GM23338 (cell line): ENCODE data around the gene AGER. TPM values are rescaled to one million over a fixed set of nuclear protein-coding genes. Genes with fewer than 3 reads are reported as not detected.
A peak's percentile ranks its signal among the peaks of the same experiment; 100 is the strongest.

ENCODE experiments used
- ATAC-seq: fragments of 200-7000 bp; cut with Tn5 transposase; 3 replicates; pipeline ENCODE4 v1.9.1; 2020
- DNase-seq: peaks from one replicate; pipeline ENCODE4 v3.0.0-alpha.2; 2015; ENCODE audit warnings: low spot score
- H2AFZ ChIP-seq: fragments of 200-600 bp; sonication (generic); 2 replicates; pipeline ENCODE4 v1.8.0; 2016; ENCODE audit warnings: antibody characterized with exemption, mild to moderate bottlenecking, moderate library complexity
- H3F3A ChIP-seq: fragments of 200-600 bp; sonication (generic); replicated peaks from 2 replicates; pipeline ENCODE4 v1.8.0; 2017; ENCODE audit warnings: antibody characterized with exemption, mixed run types, low read depth
- H3K27ac ChIP-seq: fragments of 200-600 bp; sonication (generic); 2 replicates; pipeline ENCODE4 v1.6.1; 2016; ENCODE audit warnings: low read depth
- H3K27me3 ChIP-seq: fragments of 200-600 bp; sonication (generic); 2 replicates; pipeline ENCODE4 v1.8.0; 2016; ENCODE audit warnings: mild to moderate bottlenecking, mixed run types, moderate library complexity; ENCODE audit not compliant: insufficient read depth
- H3K36me3 ChIP-seq: fragments of 200-600 bp; sonication (generic); 2 replicates; pipeline ENCODE4 v1.8.0; 2016; ENCODE audit warnings: mild to moderate bottlenecking; ENCODE audit not compliant: insufficient read depth
- H3K4me1 ChIP-seq: fragments of 200-600 bp; sonication (generic); 2 replicates; pipeline ENCODE4 v1.8.0; 2016; ENCODE audit warnings: mild to moderate bottlenecking, moderate library complexity; ENCODE audit not compliant: insufficient read depth
- H3K4me2 ChIP-seq: fragments of 200-600 bp; sonication (generic); 2 replicates; pipeline ENCODE4 v1.7.1; 2017; ENCODE audit warnings: mixed run types
- H3K4me3 ChIP-seq: fragments of 200-600 bp; sonication (generic); 2 replicates; pipeline ENCODE4 v1.6.1; 2016; ENCODE audit warnings: mixed run types
- H3K79me2 ChIP-seq: fragments of 200-600 bp; sonication (generic); replicated peaks from 2 replicates; pipeline ENCODE4 v1.8.0; 2017; ENCODE audit warnings: mild to moderate bottlenecking; ENCODE audit not compliant: insufficient read depth
- H3K9me2 ChIP-seq: fragments of 200-600 bp; sonication (generic); 2 replicates; pipeline ENCODE4 v1.8.0; 2017; ENCODE audit not compliant: insufficient read depth
- H4K20me1 ChIP-seq: fragments of 200-600 bp; sonication (generic); replicated peaks from 2 replicates; pipeline ENCODE4 v1.8.0; 2017; ENCODE audit warnings: mild to moderate bottlenecking; ENCODE audit not compliant: insufficient read depth
- H3K27ac Mint-ChIP-seq: 2 replicates; pipeline ENCODE4 v1.8.0; 2020; ENCODE audit warnings: inconsistent platforms, mild to moderate bottlenecking, moderate library complexity, mixed read lengths
- H3K27me3 Mint-ChIP-seq: 3 replicates; pipeline ENCODE4 v1.8.0; 2022; ENCODE audit warnings: low read depth, mild to moderate bottlenecking, moderate library complexity, mixed read lengths, inconsistent platforms; ENCODE audit not compliant: insufficient read depth, poor library complexity
- H3K36me3 Mint-ChIP-seq: 3 replicates; pipeline ENCODE4 v1.8.0; 2021; ENCODE audit warnings: low read depth, mild to moderate bottlenecking, inconsistent platforms, moderate library complexity, mixed read lengths
- H3K4me1 Mint-ChIP-seq: 3 replicates; pipeline ENCODE4 v1.8.0; 2020; ENCODE audit warnings: mild to moderate bottlenecking, inconsistent platforms, mixed read lengths
- H3K4me3 Mint-ChIP-seq: 3 replicates; pipeline ENCODE4 v1.8.0; 2021; ENCODE audit warnings: moderate library complexity, mild to moderate bottlenecking, inconsistent platforms, mixed read lengths
- H3K9me3 Mint-ChIP-seq: 3 replicates; pipeline ENCODE4 v1.8.0; 2020; ENCODE audit warnings: moderate library complexity, mild to moderate bottlenecking, inconsistent platforms, mixed read lengths
- CREB1 ChIP-seq: fragments of 250-450 bp; sonication (Bioruptor Pico); IDR thresholded peaks from 2 replicates; pipeline ENCODE4 v1.5.0; 2020; ENCODE audit warnings: low read depth, mild to moderate bottlenecking, moderate library complexity
- CTCF ChIP-seq, 2 experiments: fragments of 200-600 bp in 1 of 2; sonication (generic) in 1 of 2; conservative IDR thresholded peaks; 2 replicates each; pipeline versions ENCODE4 v1.5.1 to v1.6.1; 2016 to 2017; ENCODE audit warnings: antibody characterized with exemption in 2 of 2, low read depth in 2 of 2, mild to moderate bottlenecking in 2 of 2, moderate library complexity in 1 of 2
- ETS1 ChIP-seq: IDR thresholded peaks from 2 replicates; pipeline ENCODE4 v1.6.1; 2016; ENCODE audit warnings: antibody characterized with exemption
- EZH2 ChIP-seq: fragments of 200-600 bp; sonication (generic); IDR thresholded peaks from one replicate; pipeline ENCODE4 v1.8.0; 2017; ENCODE audit warnings: antibody characterized with exemption, mild to moderate bottlenecking, low read depth; ENCODE audit not compliant: unreplicated experiment
- EZH2phosphoT487 ChIP-seq: fragments of 200-600 bp; sonication (generic); IDR thresholded peaks from one replicate; pipeline ENCODE4 v1.8.1; 2018; ENCODE audit warnings: antibody characterized with exemption; ENCODE audit not compliant: unreplicated experiment
- JUNB ChIP-seq: IDR thresholded peaks from one replicate; pipeline ENCODE4 v1.6.1; 2016; ENCODE audit warnings: antibody characterized with exemption; ENCODE audit not compliant: unreplicated experiment
- NANOG ChIP-seq: IDR thresholded peaks from 2 replicates; pipeline ENCODE4 v1.6.1; 2016; ENCODE audit warnings: antibody characterized with exemption, borderline replicate concordance
- POLR2AphosphoS5 ChIP-seq: IDR thresholded peaks from 2 replicates; pipeline ENCODE4 v1.6.1; 2016; ENCODE audit warnings: antibody characterized with exemption, low read depth
- REST ChIP-seq: IDR thresholded peaks from one replicate; pipeline ENCODE4 v1.6.1; 2018; ENCODE audit warnings: antibody characterized with exemption; ENCODE audit not compliant: unreplicated experiment
- STAT1 ChIP-seq: IDR thresholded peaks from one replicate; pipeline ENCODE4 v1.6.1; 2016; ENCODE audit warnings: antibody characterized with exemption; ENCODE audit not compliant: unreplicated experiment
- ZNF114 ChIP-seq: fragments of 250-450 bp; sonication (Bioruptor Pico); IDR thresholded peaks from 2 replicates; pipeline ENCODE4 v1.5.0; 2020; ENCODE audit warnings: mild to moderate bottlenecking, moderate library complexity
- ZNF331 ChIP-seq: fragments of 250-450 bp; sonication (Bioruptor Pico); IDR thresholded peaks from 2 replicates; pipeline ENCODE4 v1.5.0; 2020; ENCODE audit warnings: low read depth, mild to moderate bottlenecking, moderate library complexity
- ZNF462 ChIP-seq: fragments of 250-450 bp; sonication (Bioruptor Pico); IDR thresholded peaks from 2 replicates; pipeline ENCODE4 v1.5.0; 2020; ENCODE audit warnings: mild to moderate bottlenecking, moderate library complexity
- polyA plus RNA-seq: library from polyadenylated mRNA; unstranded; fragments of >200 nt; fragmentation: Nextera tagmentation; extraction: Ambion mirVana; gene quantifications from 2 replicates; pipeline ENCODE4 v1.2.1, GENCODE V29; 2016
- total RNA-seq: library from RNA; depleted of rRNA; stranded (reverse); fragments of >200 nt; shearing (Covaris generic); gene quantifications from 2 replicates; pipeline ENCODE4 v1.2.3, GENCODE V29; 2014

AGER gene
- total and polyA plus RNA-seq, 2 experiments from 2014 or later = 2.3 to 3.4 TPM

GRCh38 chr6:32189069-32189741 is 5.2 kb upstream of the AGER start:
- peaks cover 3% of the 10 kb centered on the region; the same call in 1 of the 2 replicates for H3K36me3 ChIP-seq
- Mint-ChIP-seq H3K9me3 (no peaks in the 10 kb centered on the region; the same call in 2 of the 3 replicates), H3K27ac (peak overlapping the region; percentile 95), H3K4me1 (peaks cover 58% of the 10 kb centered on the region), H3K36me3 (peaks cover 37% of the 10 kb centered on the region), H3K27me3 (peaks cover 27% of the 10 kb centered on the region), H3K4me3 (peak overlapping the region; percentile 89)
- H3K9me2 ChIP-seq = no peaks in the 10 kb centered on the region
- no peak for TF ChIP-seq EZH2
- no peak for TF ChIP-seq CREB1 (CRISPR knock-in tag)
- TF ChIP-seq REST = no peak
- TF ChIP-seq EZH2phosphoT487 = no peak
- no peak for TF ChIP-seq POLR2AphosphoS5
- no peak for TF ChIP-seq NANOG
- no peak for TF ChIP-seq ZNF331 (CRISPR knock-in tag)
- TF ChIP-seq ZNF462 (CRISPR knock-in tag) = no peak
- no peak for TF ChIP-seq JUNB
- no peak for TF ChIP-seq ETS1
- TF ChIP-seq STAT1 = no peak
- TF ChIP-seq CTCF (conservative IDR thresholded peaks at IDR 0.05; ENCODE audit: low read depth in 2 of 2) = no peak
- TF ChIP-seq ZNF114 (CRISPR knock-in tag) = no peak
- H3F3A ChIP-seq = peaks cover 17% of the 10 kb centered on the region
- H3K4me1 ChIP-seq = peaks cover 44% of the 10 kb centered on the region
- no peak overlapping the region for H2AFZ ChIP-seq
- ATAC-seq (peak; percentile 2; the same call in 2 of the 3 replicates), DNase-seq (peak; percentile 14)
- no peaks in the 10 kb centered on the region for H3K27me3 ChIP-seq
- H3K4me2 ChIP-seq = peak overlapping the region; percentile 89
- H4K20me1 ChIP-seq = no peaks in the 10 kb centered on the region
- H3K79me2 ChIP-seq = peaks cover 12% of the 10 kb centered on the region
- H3K27ac ChIP-seq = peak overlapping the region; percentile 19; the same call in 1 of the 2 replicates
- H3K4me3 ChIP-seq = peak overlapping the region; percentile 66
